Caco-2 (cell line): Measurements from ENCODE around the gene ATP9A. TPM values are rescaled to one million over a fixed set of nuclear protein-coding genes. Genes with fewer than 3 reads are reported as not detected.
A peak's percentile ranks its signal among the peaks of the same experiment; 100 is the strongest.
"Not testable (repeated sequence)": the region's sequence is repeated elsewhere in the genome, so short reads cannot be mapped to it uniquely, and the experiment has no call there.

Experiments used
- BruUV-seq: library from RNA; stranded (reverse); fragments of 400-500 nt; replicated peaks from 2 replicates; lab custom pipeline; 2021; lab: Mats Ljungman, UMichigan
- CTCF ChIA-PET: fragments of 300-600 bp; sonication (Branson Sonifier 250); formaldehyde crosslinking; loops from one replicate; lab custom pipeline; 2022; ENCODE audit warnings: antibody characterized with exemption; lab: Charles Lee
- POLR2A ChIA-PET: fragments of 300-600 bp; sonication (Branson Sonifier 250); formaldehyde crosslinking; loops from one replicate; lab custom pipeline; 2022; ENCODE audit warnings: antibody characterized with exemption; lab: Charles Lee
- DNase-seq, 2 experiments: peaks; one replicate each; pipeline versions ENCODE4 v3.0.0 to v3.0.0-alpha.2; 2020 to 2022
- H3K27me3 ChIP-seq: replicated peaks from 2 replicates; pipeline ENCODE4 v1.6.0; 2011; ENCODE audit warnings: low read length; ENCODE audit not compliant: control insufficient read depth, insufficient read depth
- H3K36me3 ChIP-seq: 2 replicates; pipeline ENCODE4 v1.5.1; 2011; ENCODE audit warnings: low read length; ENCODE audit not compliant: control insufficient read depth, insufficient read depth
- H3K4me1 ChIP-seq: fragments of 250-450 bp; sonication (Bioruptor Pico); 2 replicates; pipeline ENCODE4 v1.5.1; 2020; ENCODE audit warnings: mild to moderate bottlenecking
- H3K4me3 ChIP-seq: 2 replicates; pipeline ENCODE4 v1.5.1; 2011; ENCODE audit warnings: low read depth, mild to moderate bottlenecking, control low read depth, low read length
- H3K9me3 ChIP-seq: fragments of 250-450 bp; sonication (Bioruptor Pico); 2 replicates; pipeline ENCODE4 v1.5.1; 2020; ENCODE audit warnings: mild to moderate bottlenecking, moderate library complexity
- H3K27ac Mint-ChIP-seq: one replicate; pipeline ENCODE4 v1.8.0; 2022; ENCODE audit warnings: mixed read lengths; ENCODE audit not compliant: unreplicated experiment
- H3K27me3 Mint-ChIP-seq: one replicate; pipeline ENCODE4 v1.8.0; 2022; ENCODE audit warnings: mixed read lengths; ENCODE audit not compliant: insufficient read depth, unreplicated experiment
- H3K36me3 Mint-ChIP-seq: one replicate; pipeline ENCODE4 v1.8.0; 2022; ENCODE audit warnings: mild to moderate bottlenecking, mixed read lengths; ENCODE audit not compliant: insufficient read depth, unreplicated experiment
- H3K4me1 Mint-ChIP-seq: one replicate; pipeline ENCODE4 v1.8.0; 2022; ENCODE audit warnings: low read depth, mixed read lengths; ENCODE audit not compliant: unreplicated experiment
- H3K4me3 Mint-ChIP-seq: one replicate; pipeline ENCODE4 v1.8.0; 2022; ENCODE audit warnings: mild to moderate bottlenecking, moderate library complexity, mixed read lengths; ENCODE audit not compliant: unreplicated experiment
- H3K9me3 Mint-ChIP-seq: one replicate; pipeline ENCODE4 v1.8.0; 2022; ENCODE audit warnings: mixed read lengths; ENCODE audit not compliant: unreplicated experiment
- CTCF ChIP-seq, 2 experiments: fragments of 200-600 bp in 1 of 2; IDR thresholded peaks; 1 replicate in 1 of 2; 2 replicates in 1 of 2; pipeline versions ENCODE4 v1.5.1 to v1.8.0; 2011 to 2022; ENCODE audit warnings: antibody characterized with exemption in 1 of 2, control low read depth in 1 of 2, inconsistent platforms in 1 of 2, low read depth in 1 of 2, low read length in 1 of 2, mild to moderate bottlenecking in 1 of 2, moderate library complexity in 1 of 2; ENCODE audit not compliant: insufficient read depth in 1 of 2, severe bottlenecking in 1 of 2, unreplicated experiment in 1 of 2
- intact Hi-C: fragments of 100-400 bp; cut with micrococcal nuclease; formaldehyde crosslinking; loops from one replicate; pipeline ENCODE4 v1.10.0; 2022; ENCODE audit not compliant: unreplicated experiment
- total RNA-seq: library from RNA; stranded (reverse); gene quantifications from 2 replicates; pipeline ENCODE4 v1.2.3, GENCODE V29; 2022

The ATP9A gene
- total RNA-seq, 1 experiment from 2014 or later, result 102 TPM

GRCh38 chr20:51757226-51757625, 11.0 kb downstream of the ATP9A start:
- H3K27me3 ChIP-seq, result no peaks in the 10 kb centered on the region
- intact Hi-C loops, result no loop called here
- no peak for TF ChIP-seq CTCF (IDR thresholded peaks at IDR 0.05; ENCODE audit: insufficient read depth in 1 of 2, low read depth in 1 of 2, low read length in 1 of 2, severe bottlenecking in 1 of 2, unreplicated experiment in 1 of 2)
- POLR2A ChIA-PET, result no interaction called here
- H3K4me1 ChIP-seq, result peaks cover 57% of the 10 kb centered on the region
- Mint-ChIP-seq H3K4me1 (peaks cover 58% of the 10 kb centered on the region), H3K36me3 (peaks cover 55% of the 10 kb centered on the region), H3K27me3 (no peaks in the 10 kb centered on the region), H3K9me3 (no peaks in the 10 kb centered on the region), H3K27ac (peak overlapping the region; percentile 89), H3K4me3 (no peak overlapping the region)
- BruUV-seq, result no TSS peak
- peaks cover 3% of the 10 kb centered on the region for H3K36me3 ChIP-seq
- peaks cover 6% of the 10 kb centered on the region; the same call in 1 of the 2 replicates for H3K9me3 ChIP-seq
- CTCF ChIA-PET, result no interaction called here
- no peak overlapping the region for H3K4me3 ChIP-seq
- DNase-seq, result no peak

- BruUV-seq, result no TSS peak
- Mint-ChIP-seq H3K4me3 (no peak overlapping the region), H3K4me1 (peaks cover 59% of the 10 kb centered on the region), H3K9me3 (no peaks in the 10 kb centered on the region), H3K36me3 (peaks cover 49% of the 10 kb centered on the region), H3K27me3 (no peaks in the 10 kb centered on the region), H3K27ac (peak overlapping the region; percentile 89)
- TF ChIP-seq CTCF (IDR thresholded peaks at IDR 0.05; ENCODE audit: insufficient read depth in 1 of 2, low read depth in 1 of 2, low read length in 1 of 2, severe bottlenecking in 1 of 2, unreplicated experiment in 1 of 2), result no peak
- Histone ChIP-seq H3K9me3 (peaks cover under 1% of the 10 kb centered on the region; the same call in 1 of the 2 replicates), H3K36me3 (peaks cover 3% of the 10 kb centered on the region), H3K4me1 (peaks cover 53% of the 10 kb centered on the region), H3K4me3 (no peak overlapping the region), H3K27me3 (no peaks in the 10 kb centered on the region)
- ChIA-PET CTCF (no interaction called here), POLR2A (no interaction called here)
- no peak for DNase-seq
- intact Hi-C loops, result no loop called here
Observed at GRCh38 chr20:51756653-51757052, 11.5 kb downstream of the ATP9A start.

GRCh38 chr20:51753220-51753619, 15.0 kb downstream of the ATP9A start:
- CTCF ChIA-PET, BruUV-seq, DNase-seq, H3K27me3 ChIP-seq, H3K36me3 ChIP-seq, H3K4me3 ChIP-seq, H3K4me3 Mint-ChIP-seq, POLR2A ChIA-PET, H3K9me3 ChIP-seq, H3K27me3 Mint-ChIP-seq, H3K9me3 Mint-ChIP-seq: not testable (repeated sequence)
- H3K36me3 Mint-ChIP-seq, result peaks cover 38% of the 10 kb centered on the region
- peaks cover 49% of the 10 kb centered on the region for H3K4me1 Mint-ChIP-seq
- intact Hi-C loops, result loop anchor here (1.0 kb wide), 1 partner anchor 27 kb away; no protein-coding TSS in a partner anchor
- peaks cover 38% of the 10 kb centered on the region for H3K4me1 ChIP-seq
- peak overlapping the region; percentile 60 for H3K27ac Mint-ChIP-seq
